Gastroesophageal sphincter (tissue), 3 donors: ENCODE data around the gene XYLT2.

Experiments
- EP300 ChIP-seq: sonication (generic); formaldehyde crosslinking; IDR thresholded peaks from one replicate; pipeline ENCODE4 v1.6.1; 2017; ENCODE audit warnings: antibody characterized with exemption, mild to moderate bottlenecking
- POLR2A ChIP-seq, 2 donors: fragments of 450-650 bp; IDR thresholded peaks; one replicate each; pipeline ENCODE4 v1.6.1; 2017; ENCODE audit warnings: antibody characterized with exemption in 2 of 2, mild to moderate bottlenecking in 2 of 2, moderate library complexity in 1 of 2
- POLR2AphosphoS5 ChIP-seq: sonication (generic); formaldehyde crosslinking; IDR thresholded peaks from one replicate; pipeline ENCODE4 v1.6.1; 2017; ENCODE audit warnings: antibody characterized with exemption
- TF ChIP-seq, protein P1 (sequence below), 4 experiments: fragments of 200-600 bp in 2 of 4; fragments of 450-650 bp in 2 of 4; sonication (generic) in 1 of 4; IDR thresholded peaks; one replicate each; pipeline ENCODE4 v1.5.1; 2017 to 2019; ENCODE audit warnings: antibody characterized with exemption in 4 of 4, mild to moderate bottlenecking in 2 of 4, moderate library complexity in 2 of 4

DNA sequence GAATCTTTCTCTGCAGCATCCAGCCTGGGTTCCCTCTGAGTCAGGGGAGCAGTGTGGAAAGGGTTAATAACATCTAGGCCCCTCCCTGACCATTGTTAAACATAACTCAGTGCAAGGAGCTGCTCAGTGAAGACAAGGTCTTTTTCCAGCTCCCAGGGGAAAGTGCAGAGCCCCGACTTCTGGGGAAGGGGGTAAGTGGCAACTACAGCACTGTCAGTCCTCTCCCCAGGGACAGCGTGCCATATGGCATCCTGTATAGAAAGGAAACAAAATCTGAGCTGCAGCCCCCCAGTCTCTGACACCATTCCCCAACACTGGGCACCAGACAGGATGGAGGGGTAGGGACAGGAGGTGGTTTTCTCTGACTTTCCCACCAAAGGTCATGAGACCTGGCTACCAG, 19.2 kb downstream of the XYLT2 start:
- TF ChIP-seq, protein P1, sequence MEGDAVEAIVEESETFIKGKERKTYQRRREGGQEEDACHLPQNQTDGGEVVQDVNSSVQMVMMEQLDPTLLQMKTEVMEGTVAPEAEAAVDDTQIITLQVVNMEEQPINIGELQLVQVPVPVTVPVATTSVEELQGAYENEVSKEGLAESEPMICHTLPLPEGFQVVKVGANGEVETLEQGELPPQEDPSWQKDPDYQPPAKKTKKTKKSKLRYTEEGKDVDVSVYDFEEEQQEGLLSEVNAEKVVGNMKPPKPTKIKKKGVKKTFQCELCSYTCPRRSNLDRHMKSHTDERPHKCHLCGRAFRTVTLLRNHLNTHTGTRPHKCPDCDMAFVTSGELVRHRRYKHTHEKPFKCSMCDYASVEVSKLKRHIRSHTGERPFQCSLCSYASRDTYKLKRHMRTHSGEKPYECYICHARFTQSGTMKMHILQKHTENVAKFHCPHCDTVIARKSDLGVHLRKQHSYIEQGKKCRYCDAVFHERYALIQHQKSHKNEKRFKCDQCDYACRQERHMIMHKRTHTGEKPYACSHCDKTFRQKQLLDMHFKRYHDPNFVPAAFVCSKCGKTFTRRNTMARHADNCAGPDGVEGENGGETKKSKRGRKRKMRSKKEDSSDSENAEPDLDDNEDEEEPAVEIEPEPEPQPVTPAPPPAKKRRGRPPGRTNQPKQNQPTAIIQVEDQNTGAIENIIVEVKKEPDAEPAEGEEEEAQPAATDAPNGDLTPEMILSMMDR (IDR thresholded peaks at IDR 0.05), result no peak
- TF ChIP-seq POLR2AphosphoS5 (no peak), POLR2A (IDR thresholded peaks at IDR 0.05) (no peak), EP300 (no peak)
